Sciatic nerve (tissue), 1 donor: ENCODE results near the gene FXN. TPM values are rescaled to one million over a fixed set of nuclear protein-coding genes. Genes with fewer than 3 reads are reported as not detected.

ENCODE experiments used
- total RNA-seq: library from RNA; stranded (reverse); fragmentation: NEBNext Ultra II Directional; extraction: Animal tissue kit (Norgen Biotek cat#: 25700); gene quantifications from one replicate; pipeline ENCODE4 v1.2.1, GENCODE V29; 2021
- donor health status: DM: no; HTN: no; CAD: no.

Gene FXN
- total RNA-seq, 1 donor from 2014 or later = 7.2 TPM

Other genes starting within 250 kb of the FXN start
- not detected for gene PRKACG, start 21.6 kb upstream of the FXN start, total RNA-seq
- gene TJP2, start 138.5 kb downstream of the FXN start, total RNA-seq = 129 TPM